ENCODE results near the gene DSE. TPM values are rescaled to one million over a fixed set of nuclear protein-coding genes. Genes with fewer than 3 reads are reported as not detected.

The DSE gene
- total RNA-seq, 4 donors from 2014 or later: 71.2 to 129 (median 119) TPM

- TF ChIP-seq CTCF (IDR thresholded peaks at IDR 0.05; ENCODE audit: low read depth): no peak
Measured at GRCh38 chr6:116456927-116457326, 86.2 kb downstream of the DSE start.

- no peak for TF ChIP-seq CTCF (IDR thresholded peaks at IDR 0.05; ENCODE audit: low read depth)
Measured at GRCh38 chr6:116458264-116458663, 87.5 kb downstream of the DSE start.

- TF ChIP-seq CTCF (IDR thresholded peaks at IDR 0.05; ENCODE audit: low read depth): no peak
Measured at GRCh38 chr6:116459927-116460326, 89.2 kb downstream of the DSE start.

- no peak for TF ChIP-seq CTCF (IDR thresholded peaks at IDR 0.05; ENCODE audit: low read depth)
Measured at GRCh38 chr6:116461331-116461931, 90.7 kb downstream of the DSE start, which contains the start of gene CALHM6. TSS of gene CALHM6 (plus strand) at chr6:116461375. CDS start at chr6:116461930, 555 bp downstream.

- no peak for TF ChIP-seq CTCF (IDR thresholded peaks at IDR 0.05; ENCODE audit: low read depth)
Measured at GRCh38 chr6:116461932-116462885, 91.5 kb downstream of the DSE start.

- TF ChIP-seq CTCF (IDR thresholded peaks at IDR 0.05; ENCODE audit: low read depth): no peak
Measured at GRCh38 chr6:116463301-116463700, 92.6 kb downstream of the DSE start.

GRCh38 chr6:116465246-116465645 is 94.5 kb downstream of the DSE start:
- no peak for TF ChIP-seq CTCF (IDR thresholded peaks at IDR 0.05; ENCODE audit: low read depth)

All from subcutaneous adipose tissue (tissue), 4 donors.